Spleen (tissue), 11 donors: Measurements from ENCODE around the gene SLC25A15. TPM values are rescaled to one million over a fixed set of nuclear protein-coding genes. Genes with fewer than 3 reads are reported as not detected.

Experiments used
- DNase-seq: peaks from one replicate; pipeline ENCODE4 v3.0.0-alpha.2; 2020
- H3K27ac ChIP-seq, 8 donors: fragments of 200-600 bp; sonication (generic) in 7 of 8; 1 replicate in 4 of 8; 2 replicates in 4 of 8; pipeline versions ENCODE4 v1.5.0 to v1.8.0; 2016 to 2021; ENCODE audit warnings: inconsistent platforms in 4 of 8, mild to moderate bottlenecking in 4 of 8, moderate library complexity in 1 of 8
- H3K27me3 ChIP-seq, 7 donors: fragments of 200-600 bp; sonication (generic) in 6 of 7; replicated peaks in 1 of 7; 1 replicate in 4 of 7; 2 replicates in 3 of 7; pipeline versions ENCODE4 v1.5.0 to v1.8.0; 2016 to 2021; ENCODE audit warnings: inconsistent platforms in 3 of 7, mild to moderate bottlenecking in 1 of 7
- H3K36me3 ChIP-seq, 6 donors: fragments of 200-600 bp; sonication (generic) in 5 of 6; 1 replicate in 4 of 6; 2 replicates in 2 of 6; pipeline versions ENCODE4 v1.5.0 to v1.8.0; 2016 to 2021; ENCODE audit warnings: inconsistent platforms in 2 of 6
- H3K4me1 ChIP-seq, 6 donors: fragments of 200-600 bp; sonication (generic) in 5 of 6; 1 replicate in 3 of 6; 2 replicates in 3 of 6; pipeline versions ENCODE4 v1.5.0 to v1.8.0; 2016 to 2021; ENCODE audit warnings: inconsistent platforms in 3 of 6
- H3K4me3 ChIP-seq, 8 donors: fragments of 200-600 bp; sonication (generic) in 7 of 8; 1 replicate in 4 of 8; 2 replicates in 4 of 8; pipeline versions ENCODE4 v1.5.0 to v1.8.0; 2016 to 2021; ENCODE audit warnings: inconsistent platforms in 4 of 8, mild to moderate bottlenecking in 4 of 8, moderate library complexity in 2 of 8
- H3K9me3 ChIP-seq, 8 donors: fragments of 200-600 bp; sonication (generic) in 7 of 8; 1 replicate in 4 of 8; 2 replicates in 4 of 8; pipeline versions ENCODE4 v1.5.0 to v1.8.0; 2016 to 2021; ENCODE audit warnings: inconsistent platforms in 4 of 8
- POLR2A ChIP-seq, 3 donors: fragments of 450-650 bp; IDR thresholded peaks; one replicate each; pipeline ENCODE4 v1.5.1; 2017; ENCODE audit warnings: antibody characterized with exemption in 3 of 3, mild to moderate bottlenecking in 1 of 3
- POLR2AphosphoS5 ChIP-seq, 3 donors: sonication (generic); formaldehyde crosslinking; IDR thresholded peaks; one replicate each; pipeline ENCODE4 v1.5.1; 2017; ENCODE audit warnings: antibody characterized with exemption in 3 of 3
- WGBS, 5 donors: extraction: QIAGEN DNeasy Blood & Tissue Kit in 3 of 5; methylation state at CpG; one replicate each; pipeline versions ENCODE4 v1.1.5 to v1.1.7; 2013 to 2018; 5-methylcytosine and 5-hydroxymethylcytosine counted together
- intact Hi-C: fragments of 100-400 bp; cut with DNase I; formaldehyde crosslinking; loops from one replicate; pipeline ENCODE4 v1.15.0; 2023; ENCODE audit warnings: low total_unique reads
- polyA plus RNA-seq, 3 donors: library from polyadenylated mRNA; stranded (reverse); fragments of 200-250 nt; gene quantifications; one replicate each; pipeline ENCODE4 v1.2.1, GENCODE V29; 2013
- total RNA-seq, 7 donors: library from RNA; depleted of rRNA in 3 of 7; stranded (reverse); fragments of >200 nt in 3 of 7; fragmentation: NEBNext Ultra II Directional in 4 of 7; extraction: Animal tissue kit (Norgen Biotek cat#: 25700) in 4 of 7; gene quantifications; one replicate each; pipeline versions ENCODE4 v1.1.0 to v1.2.1, GENCODE V29; 2016 to 2021
- TF ChIP-seq, protein P1 (sequence below), 11 experiments: fragments of 200-600 bp in 7 of 11; fragments of 450-650 bp in 4 of 11; sonication (generic) in 4 of 11; IDR thresholded peaks in 8 of 11; conservative IDR thresholded peaks in 3 of 11; 1 replicate in 7 of 11; 2 replicates in 4 of 11; pipeline versions ENCODE4 v1.4.0 to v1.8.0; 2016 to 2021; ENCODE audit warnings: antibody characterized with exemption in 11 of 11, inconsistent platforms in 4 of 11, mild to moderate bottlenecking in 1 of 11
- donor health status: healthy with polysubstance abuse.
- donor health status: DM: no; HTN: no; CAD: no; lungs with moderate emphysema.
- donor health status: DM: no; HTN: no; CAD: no.
- donor health status: Bipolar disorder and iron deficiency.
- donor health status: healthy.
- donor health status: DM: no; HTN: no; CAD: no.
- donor health status: DM: yes; HTN: yes; CAD: no.

SLC25A15 gene
- total and polyA plus RNA-seq, 10 donors, result 0.96 to 6.2 (median 4.2) TPM

DNA sequence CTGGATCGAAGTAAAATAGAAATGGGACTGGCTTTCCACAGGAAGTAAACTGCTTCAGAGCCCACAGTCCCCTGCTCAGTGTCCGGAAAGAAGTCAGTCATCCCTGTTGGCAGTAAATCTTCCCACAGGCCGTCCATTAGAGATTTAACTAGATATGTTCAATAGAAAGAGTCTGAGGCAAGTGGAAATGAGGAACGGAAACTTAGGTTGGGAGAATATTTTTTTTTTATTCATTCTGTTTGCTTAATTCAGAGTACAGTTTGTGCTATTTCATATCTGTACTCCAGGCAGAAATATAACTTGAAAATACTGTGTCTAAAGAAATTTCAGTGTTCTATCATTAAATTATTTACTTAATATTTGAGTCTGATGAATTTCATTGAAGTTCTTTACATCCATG, 22.7 kb downstream of the SLC25A15 start:
- DNase-seq, result no peak
- H3K27ac ChIP-seq, result peak overlapping the region in 1 of 8 donors; percentile 26
- H3K36me3 ChIP-seq, result peaks cover 0 to 71% (median 9%) of the 10 kb centered on the region in 6 donors
- intact Hi-C loops, result no loop called here
- peaks cover 0 to 20% (median 11%) of the 10 kb centered on the region in 8 donors for H3K9me3 ChIP-seq
- 52 to 65% (median 56%) methylated on average over 4 of the region's 4 CpGs for WGBS, 5 donors
- H3K27me3 ChIP-seq, result no peaks in the 10 kb centered on the region
- H3K4me1 ChIP-seq, result peaks cover 0 to 15% (median 5%) of the 10 kb centered on the region in 6 donors
- H3K4me3 ChIP-seq, result no peak overlapping the region
- TF ChIP-seq POLR2AphosphoS5 (IDR thresholded peaks at IDR 0.05), result no peak
- TF ChIP-seq POLR2A (IDR thresholded peaks at IDR 0.05), result no peak
- TF ChIP-seq, protein P1, sequence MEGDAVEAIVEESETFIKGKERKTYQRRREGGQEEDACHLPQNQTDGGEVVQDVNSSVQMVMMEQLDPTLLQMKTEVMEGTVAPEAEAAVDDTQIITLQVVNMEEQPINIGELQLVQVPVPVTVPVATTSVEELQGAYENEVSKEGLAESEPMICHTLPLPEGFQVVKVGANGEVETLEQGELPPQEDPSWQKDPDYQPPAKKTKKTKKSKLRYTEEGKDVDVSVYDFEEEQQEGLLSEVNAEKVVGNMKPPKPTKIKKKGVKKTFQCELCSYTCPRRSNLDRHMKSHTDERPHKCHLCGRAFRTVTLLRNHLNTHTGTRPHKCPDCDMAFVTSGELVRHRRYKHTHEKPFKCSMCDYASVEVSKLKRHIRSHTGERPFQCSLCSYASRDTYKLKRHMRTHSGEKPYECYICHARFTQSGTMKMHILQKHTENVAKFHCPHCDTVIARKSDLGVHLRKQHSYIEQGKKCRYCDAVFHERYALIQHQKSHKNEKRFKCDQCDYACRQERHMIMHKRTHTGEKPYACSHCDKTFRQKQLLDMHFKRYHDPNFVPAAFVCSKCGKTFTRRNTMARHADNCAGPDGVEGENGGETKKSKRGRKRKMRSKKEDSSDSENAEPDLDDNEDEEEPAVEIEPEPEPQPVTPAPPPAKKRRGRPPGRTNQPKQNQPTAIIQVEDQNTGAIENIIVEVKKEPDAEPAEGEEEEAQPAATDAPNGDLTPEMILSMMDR (IDR thresholded peaks at IDR 0.05 in 8 of 11, conservative IDR thresholded peaks at IDR 0.05 in 3 of 11), result no peak

DNA sequence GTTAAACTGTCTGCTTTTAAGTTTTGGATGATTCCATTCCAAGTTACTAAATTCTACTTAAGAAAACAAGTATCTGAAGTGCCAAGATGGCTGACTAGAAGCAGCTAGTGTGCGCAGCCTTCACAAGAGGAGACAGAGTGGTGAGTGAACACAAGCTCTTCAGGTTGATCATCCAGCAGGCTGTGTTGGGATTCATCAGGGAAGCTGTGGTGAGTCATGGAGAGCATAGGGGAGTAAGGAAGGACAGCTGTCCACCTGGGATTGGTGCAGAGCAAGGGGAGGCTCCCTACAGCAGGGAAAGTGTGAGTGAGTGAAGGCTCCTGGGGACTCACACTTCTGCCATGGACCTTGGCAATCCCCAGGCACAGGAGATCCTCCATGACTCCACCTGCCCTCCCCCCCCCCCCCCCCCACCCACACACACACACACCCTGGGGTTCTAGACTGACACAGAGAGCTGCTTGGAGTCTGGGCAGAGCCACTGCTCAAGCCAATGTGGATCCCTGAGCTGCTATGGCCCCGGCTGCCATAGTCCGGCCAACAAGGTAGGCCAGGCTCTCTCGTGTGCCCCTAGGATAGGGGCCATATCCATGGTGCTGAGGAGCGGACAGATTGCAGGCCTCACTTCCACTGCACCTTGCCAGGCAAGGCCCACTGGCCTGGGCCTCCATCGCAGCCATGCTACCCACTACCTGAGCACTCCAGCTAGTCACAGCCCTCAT, 23.5 kb downstream of the SLC25A15 start:
- no peak for DNase-seq
- Histone ChIP-seq H3K9me3 (peaks cover 0 to 20% (median 11%) of the 10 kb centered on the region in 8 donors), H3K4me3 (no peak overlapping the region), H3K36me3 (peaks cover 0 to 65% (median 9%) of the 10 kb centered on the region in 6 donors), H3K4me1 (peaks cover 0 to 15% (median 5%) of the 10 kb centered on the region in 6 donors), H3K27ac (no peak overlapping the region), H3K27me3 (no peaks in the 10 kb centered on the region)
- TF ChIP-seq POLR2A (IDR thresholded peaks at IDR 0.05) (no peak), POLR2AphosphoS5 (IDR thresholded peaks at IDR 0.05) (no peak)
- TF ChIP-seq, protein P1 (IDR thresholded peaks at IDR 0.05 in 8 of 11, conservative IDR thresholded peaks at IDR 0.05 in 3 of 11), result no peak
- 94 to 98% (median 97%) methylated on average over 4 to 6 of the region's 6 CpGs for WGBS, 5 donors
- intact Hi-C loops, result no loop called here

DNA sequence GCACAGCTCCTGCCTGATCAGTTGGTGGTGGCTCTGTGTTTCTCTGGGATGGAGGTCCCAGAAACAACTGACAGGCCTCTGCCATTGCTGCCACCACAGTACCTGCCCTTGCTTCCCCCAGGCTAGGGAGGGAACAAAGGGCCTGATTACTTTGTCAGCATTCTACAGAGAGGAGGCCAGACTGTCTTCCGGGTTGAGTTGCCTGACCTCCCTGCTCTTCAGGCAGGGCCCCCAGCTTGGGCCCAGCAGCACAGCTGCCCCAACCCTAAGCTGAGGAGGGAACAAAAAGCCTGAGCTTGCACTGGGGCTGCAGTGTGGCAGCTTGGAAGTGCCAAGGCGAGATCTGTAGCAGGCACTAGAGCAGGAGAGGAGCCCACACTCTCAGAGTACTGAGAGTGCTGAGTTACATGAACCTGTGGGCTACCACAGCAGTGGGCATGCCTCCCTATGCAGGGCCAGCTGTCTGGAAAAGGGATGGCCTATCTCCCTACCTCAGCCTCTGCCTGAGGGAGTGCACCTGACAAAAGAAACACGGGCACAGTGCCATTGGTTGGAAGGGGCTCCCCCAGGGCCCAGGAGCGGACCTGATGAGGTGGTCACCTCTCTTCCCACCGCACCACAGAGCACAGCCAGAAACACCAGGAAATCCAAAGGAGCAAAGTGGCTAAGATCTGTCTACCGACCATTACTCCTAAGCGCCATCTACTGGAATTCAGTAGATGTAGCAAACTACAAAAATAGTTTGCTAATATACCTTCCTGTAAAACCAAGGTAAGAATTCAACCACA, 24.4 kb downstream of the SLC25A15 start:
- H3K36me3 ChIP-seq, result peaks cover 0 to 57% (median 9%) of the 10 kb centered on the region in 6 donors
- intact Hi-C loops, result no loop called here
- peaks cover 0 to 20% (median 11%) of the 10 kb centered on the region in 8 donors for H3K9me3 ChIP-seq
- H3K4me1 ChIP-seq, result peaks cover 0 to 15% (median 5%) of the 10 kb centered on the region in 6 donors
- TF ChIP-seq, protein P1 (IDR thresholded peaks at IDR 0.05 in 8 of 11, conservative IDR thresholded peaks at IDR 0.05 in 3 of 11), result peak in 8 of 11 experiments; percentile 14 to 56 (median 42)
- no peak for TF ChIP-seq POLR2A (IDR thresholded peaks at IDR 0.05)
- no peaks in the 10 kb centered on the region for H3K27me3 ChIP-seq
- no peak overlapping the region for H3K4me3 ChIP-seq
- H3K27ac ChIP-seq, result no peak overlapping the region
- no peak for DNase-seq
- 72 to 86% (median 78%) methylated on average over 6 to 7 of the region's 7 CpGs for WGBS, 5 donors

DNA sequence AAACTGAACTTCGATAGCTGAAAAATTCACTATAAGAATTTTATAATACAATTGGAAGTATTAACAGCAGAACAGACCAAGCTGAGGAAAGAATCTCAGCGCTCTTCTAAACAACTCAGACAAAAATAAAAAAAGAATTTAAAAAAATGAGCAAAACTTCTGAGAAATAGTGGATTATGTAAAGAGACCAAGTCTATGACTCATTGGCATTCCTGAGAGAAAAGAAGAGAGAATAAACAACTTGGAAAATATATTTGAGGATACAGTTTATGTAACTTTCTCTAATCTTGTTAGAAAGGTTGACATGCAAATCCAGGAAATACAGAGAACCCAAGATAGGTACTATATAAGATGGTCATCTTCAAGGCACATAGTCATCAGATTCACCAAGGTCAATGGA, 25.4 kb downstream of the SLC25A15 start:
- Histone ChIP-seq H3K4me3 (no peak overlapping the region), H3K27ac (no peak overlapping the region), H3K27me3 (no peaks in the 10 kb centered on the region), H3K9me3 (peaks cover 0 to 20% (median 11%) of the 10 kb centered on the region in 8 donors), H3K36me3 (peaks cover 0 to 47% (median 7%) of the 10 kb centered on the region in 6 donors), H3K4me1 (peaks cover 0 to 15% (median 5%) of the 10 kb centered on the region in 6 donors)
- TF ChIP-seq POLR2A (IDR thresholded peaks at IDR 0.05) (no peak), POLR2AphosphoS5 (IDR thresholded peaks at IDR 0.05) (no peak)
- TF ChIP-seq, protein P1 (IDR thresholded peaks at IDR 0.05 in 8 of 11, conservative IDR thresholded peaks at IDR 0.05 in 3 of 11), result no peak
- intact Hi-C loops, result no loop called here
- no peak for DNase-seq
- 94 to 100% (median 96%) methylated on average over 2 of the region's 2 CpGs for WGBS, 5 donors
